OCI-LY7 (cell line): ENCODE measurements around the gene CISD2. TPM values are rescaled to one million over a fixed set of nuclear protein-coding genes. Genes with fewer than 3 reads are reported as not detected.

Experiments used
- BruUV-seq: library from RNA; stranded (reverse); fragments of 400-500 nt; replicated peaks from 2 replicates; lab custom pipeline; 2021; lab: Mats Ljungman, UMichigan
- CTCF ChIA-PET: fragments of 300-600 bp; sonication (Branson Sonifier 250); formaldehyde crosslinking; loops from one replicate; lab custom pipeline; 2022; ENCODE audit warnings: antibody characterized with exemption; ENCODE audit not compliant: unreplicated experiment; lab: Charles Lee
- POLR2A ChIA-PET: fragments of 300-600 bp; sonication (Branson Sonifier 250); formaldehyde crosslinking; loops from one replicate; lab custom pipeline; 2022; ENCODE audit warnings: antibody characterized with exemption; lab: Charles Lee
- DNase-seq: peaks from one replicate; pipeline ENCODE4 v3.0.0-alpha.2; 2015; ENCODE audit warnings: low spot score
- H2AFZ ChIP-seq: fragments of 200-600 bp; sonication (generic), shearing (Covaris generic); 2 replicates; pipeline ENCODE4 v1.6.1; 2014; ENCODE audit warnings: mild to moderate bottlenecking, antibody characterized with exemption, low read length, moderate library complexity
- H3K27ac ChIP-seq: fragments of 200-600 bp; sonication (generic); 2 replicates; pipeline ENCODE4 v1.5.1; 2014; ENCODE audit warnings: mixed run types, low read depth, mild to moderate bottlenecking, moderate library complexity, low read length, inconsistent platforms; ENCODE audit not compliant: poor library complexity, severe bottlenecking
- H3K36me3 ChIP-seq: fragments of 200-600 bp; sonication (generic); 2 replicates; pipeline ENCODE4 v1.6.1; 2014; ENCODE audit warnings: mild to moderate bottlenecking, antibody characterized with exemption, low read length, moderate library complexity, mixed read lengths; ENCODE audit not compliant: insufficient read depth
- H3K4me1 ChIP-seq: fragments of 200-600 bp; sonication (generic); 2 replicates; pipeline ENCODE4 v1.5.1; 2014; ENCODE audit warnings: mild to moderate bottlenecking, low read length; ENCODE audit not compliant: insufficient read depth, poor library complexity, severe bottlenecking
- H3K4me2 ChIP-seq: fragments of 200-600 bp; sonication (generic); 2 replicates; pipeline ENCODE4 v1.6.1; 2014; ENCODE audit warnings: mild to moderate bottlenecking, low read length
- H3K4me3 ChIP-seq: fragments of 200-600 bp; sonication (generic); 2 replicates; pipeline ENCODE4 v1.5.1; 2014; ENCODE audit warnings: mild to moderate bottlenecking, low read depth, low read length; ENCODE audit not compliant: poor library complexity, severe bottlenecking
- H3K79me2 ChIP-seq: fragments of 200-600 bp; sonication (generic); 2 replicates; pipeline ENCODE4 v1.6.1; 2016; ENCODE audit warnings: low read depth, mild to moderate bottlenecking, low read length, moderate library complexity, mixed read lengths; ENCODE audit not compliant: insufficient read depth
- H3K9me2 ChIP-seq: fragments of 200-600 bp; sonication (generic); 2 replicates; pipeline ENCODE4 v1.6.1; 2016; ENCODE audit warnings: mild to moderate bottlenecking, low read length, mixed read lengths; ENCODE audit not compliant: insufficient read depth
- H3K9me3 ChIP-seq: fragments of 200-600 bp; sonication (generic); 2 replicates; pipeline ENCODE4 v1.6.1; 2014; ENCODE audit warnings: mild to moderate bottlenecking, mixed run types, low read length, mixed read lengths
- H4K20me1 ChIP-seq: fragments of 200-600 bp; sonication (generic); 2 replicates; pipeline ENCODE4 v1.6.1; 2014; ENCODE audit warnings: mild to moderate bottlenecking, antibody characterized with exemption, low read length, moderate library complexity, mixed read lengths; ENCODE audit not compliant: insufficient read depth
- EZH2phosphoT487 ChIP-seq: fragments of 200-600 bp; sonication (generic); IDR thresholded peaks from 2 replicates; pipeline ENCODE4 v1.6.1; 2018; ENCODE audit warnings: low read depth, borderline replicate concordance, mild to moderate bottlenecking, mixed run types, antibody characterized with exemption, low read length, moderate library complexity, mixed read lengths
- intact Hi-C: fragments of 100-400 bp; cut with micrococcal nuclease; formaldehyde crosslinking; loops from one replicate; pipeline ENCODE4 v1.10.0; 2022; ENCODE audit not compliant: unreplicated experiment
- total RNA-seq, 2 experiments: library from RNA; depleted of rRNA in 1 of 2; stranded (reverse); fragments of >200 nt in 1 of 2; shearing (Covaris generic) in 1 of 2; gene quantifications; 2 replicates each; pipeline ENCODE4 v1.2.3, GENCODE V29; 2014 to 2022
- TF ChIP-seq, protein P1 (sequence below): fragments of 200-600 bp; sonication (generic); conservative IDR thresholded peaks from 2 replicates; pipeline ENCODE4 v1.5.1; 2014; ENCODE audit warnings: mild to moderate bottlenecking, antibody characterized with exemption, low read length, moderate library complexity, mixed read lengths

Gene CISD2
- total RNA-seq, 2 experiments from 2014 or later = 34.6 to 37.6 TPM

DNA sequence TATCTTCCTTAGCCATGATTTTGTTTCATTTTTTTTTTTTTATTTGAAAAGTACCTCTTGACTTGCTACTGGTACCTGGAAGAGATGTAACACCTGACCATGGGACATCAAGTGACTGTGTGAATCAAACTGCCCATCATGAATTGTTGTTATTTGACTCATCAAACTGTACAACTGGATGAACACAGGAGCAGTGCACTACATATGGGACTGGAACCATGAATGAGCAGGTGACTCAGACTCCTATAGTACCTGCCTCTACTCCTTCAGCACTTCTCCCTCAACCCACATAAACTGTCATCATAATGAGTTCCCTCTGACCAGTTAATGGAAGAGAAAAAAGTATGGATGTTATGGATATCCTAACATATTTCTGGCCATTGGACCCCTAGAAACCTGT, 25.5 kb upstream of the CISD2 start:
- H3K9me3 ChIP-seq = peaks cover 7% of the 10 kb centered on the region; the same call in 1 of the 2 replicates
- no peak overlapping the region for H2AFZ ChIP-seq
- no peak overlapping the region for H3K4me2 ChIP-seq
- H3K36me3 ChIP-seq = peaks cover 28% of the 10 kb centered on the region
- no peaks in the 10 kb centered on the region for H4K20me1 ChIP-seq
- BruUV-seq = no TSS peak
- no peak overlapping the region for H3K4me3 ChIP-seq
- peaks cover 21% of the 10 kb centered on the region; the same call in 1 of the 2 replicates for H3K79me2 ChIP-seq
- CTCF ChIA-PET = no interaction called here
- intact Hi-C loops = no loop called here
- POLR2A ChIA-PET = no interaction called here
- H3K9me2 ChIP-seq = no peaks in the 10 kb centered on the region
- no peak overlapping the region for H3K27ac ChIP-seq
- peaks cover 6% of the 10 kb centered on the region for H3K4me1 ChIP-seq
- TF ChIP-seq, protein P1, sequence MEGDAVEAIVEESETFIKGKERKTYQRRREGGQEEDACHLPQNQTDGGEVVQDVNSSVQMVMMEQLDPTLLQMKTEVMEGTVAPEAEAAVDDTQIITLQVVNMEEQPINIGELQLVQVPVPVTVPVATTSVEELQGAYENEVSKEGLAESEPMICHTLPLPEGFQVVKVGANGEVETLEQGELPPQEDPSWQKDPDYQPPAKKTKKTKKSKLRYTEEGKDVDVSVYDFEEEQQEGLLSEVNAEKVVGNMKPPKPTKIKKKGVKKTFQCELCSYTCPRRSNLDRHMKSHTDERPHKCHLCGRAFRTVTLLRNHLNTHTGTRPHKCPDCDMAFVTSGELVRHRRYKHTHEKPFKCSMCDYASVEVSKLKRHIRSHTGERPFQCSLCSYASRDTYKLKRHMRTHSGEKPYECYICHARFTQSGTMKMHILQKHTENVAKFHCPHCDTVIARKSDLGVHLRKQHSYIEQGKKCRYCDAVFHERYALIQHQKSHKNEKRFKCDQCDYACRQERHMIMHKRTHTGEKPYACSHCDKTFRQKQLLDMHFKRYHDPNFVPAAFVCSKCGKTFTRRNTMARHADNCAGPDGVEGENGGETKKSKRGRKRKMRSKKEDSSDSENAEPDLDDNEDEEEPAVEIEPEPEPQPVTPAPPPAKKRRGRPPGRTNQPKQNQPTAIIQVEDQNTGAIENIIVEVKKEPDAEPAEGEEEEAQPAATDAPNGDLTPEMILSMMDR = no peak
- TF ChIP-seq EZH2phosphoT487 = no peak
- DNase-seq = no peak

DNA sequence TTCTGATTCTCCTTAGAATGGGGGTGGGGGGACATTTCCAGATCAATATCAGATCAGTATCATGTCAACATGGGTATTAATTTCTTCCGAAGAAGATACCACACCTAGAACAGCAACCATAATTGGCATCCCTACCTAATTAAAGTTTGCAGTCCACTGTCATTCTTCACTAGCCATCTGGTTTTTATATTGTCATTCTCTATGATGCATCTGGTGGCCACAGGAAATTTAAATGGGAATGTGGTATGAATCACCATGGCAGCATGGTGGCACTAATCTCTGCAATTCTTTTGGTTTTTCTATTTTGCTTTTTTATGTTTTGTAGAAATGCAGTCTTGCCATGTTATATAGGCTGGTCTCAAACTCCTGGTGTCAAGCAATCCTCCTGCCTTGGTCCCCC, 24.9 kb upstream of the CISD2 start:
- TF ChIP-seq, protein P1 = no peak
- TF ChIP-seq EZH2phosphoT487 = no peak
- Histone ChIP-seq H3K79me2 (peaks cover 21% of the 10 kb centered on the region; the same call in 1 of the 2 replicates), H2AFZ (no peak overlapping the region), H4K20me1 (no peaks in the 10 kb centered on the region), H3K4me1 (peaks cover 6% of the 10 kb centered on the region), H3K9me2 (no peaks in the 10 kb centered on the region), H3K36me3 (peaks cover 34% of the 10 kb centered on the region), H3K27ac (no peak overlapping the region), H3K4me2 (no peak overlapping the region), H3K9me3 (peaks cover 7% of the 10 kb centered on the region; the same call in 1 of the 2 replicates), H3K4me3 (no peak overlapping the region)
- no TSS peak for BruUV-seq
- ChIA-PET POLR2A (no interaction called here), CTCF (no interaction called here)
- DNase-seq = no peak
- intact Hi-C loops = no loop called here

DNA sequence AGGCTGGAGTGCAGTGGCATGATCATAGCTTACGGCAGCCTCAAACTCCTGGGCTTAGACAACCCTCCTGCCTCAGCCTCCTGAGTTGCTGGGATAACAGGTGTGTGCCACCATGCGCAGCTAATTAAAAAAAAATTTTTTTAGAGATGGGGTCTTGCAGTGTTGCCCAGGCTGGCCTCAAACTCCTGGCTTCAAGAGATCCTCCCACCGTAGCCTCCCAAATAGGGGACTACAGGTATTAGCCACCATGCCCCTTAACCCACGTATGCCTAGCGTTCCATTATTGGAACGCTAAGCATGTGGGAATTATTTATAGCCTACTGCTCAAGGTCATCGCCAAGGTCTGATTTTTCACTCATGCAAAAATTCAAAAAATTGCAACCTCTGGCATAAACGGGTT, 21.1 kb upstream of the CISD2 start:
- no peak overlapping the region for H2AFZ ChIP-seq
- peaks cover 20% of the 10 kb centered on the region; the same call in 1 of the 2 replicates for H3K79me2 ChIP-seq
- peaks cover 11% of the 10 kb centered on the region for H3K9me3 ChIP-seq
- no peak overlapping the region for H3K27ac ChIP-seq
- intact Hi-C loops = no loop called here
- H3K36me3 ChIP-seq = peaks cover 43% of the 10 kb centered on the region
- BruUV-seq = no TSS peak
- CTCF ChIA-PET = no interaction called here
- no peak for DNase-seq
- TF ChIP-seq EZH2phosphoT487 = no peak
- TF ChIP-seq, protein P1 = no peak
- no peaks in the 10 kb centered on the region for H3K9me2 ChIP-seq
- peaks cover under 1% of the 10 kb centered on the region for H3K4me1 ChIP-seq
- H3K4me2 ChIP-seq = no peak overlapping the region
- H3K4me3 ChIP-seq = no peak overlapping the region
- POLR2A ChIA-PET = interaction anchor here (0.6 to 3.9 kb wide), 4 partner anchors 11 to 654 kb away, joined by 3 to 21 read pairs (median 4); no protein-coding TSS in a partner anchor
- H4K20me1 ChIP-seq = no peaks in the 10 kb centered on the region
